ENCODE results near the gene WSCD1.

The WSCD1 gene

DNA sequence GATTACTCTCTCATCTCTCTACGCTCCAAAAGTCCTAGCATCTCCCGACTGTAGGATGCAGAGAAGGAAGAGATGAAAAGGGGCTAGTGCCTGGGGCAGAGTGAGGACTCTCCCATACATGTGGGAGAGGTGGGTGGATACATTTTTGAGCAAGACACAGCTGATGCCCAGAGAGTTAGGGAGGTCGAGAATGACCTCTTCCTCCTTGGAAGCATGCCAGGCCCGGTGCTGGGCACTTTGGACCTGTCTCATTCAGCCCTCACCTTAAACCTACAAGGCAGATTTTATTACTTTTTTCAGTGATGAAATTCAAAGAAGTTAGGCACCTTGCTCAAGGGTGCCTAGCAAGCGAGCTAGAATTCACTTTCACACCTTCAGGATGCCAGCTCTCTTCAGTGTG, 38.2 kb downstream of the WSCD1 start:
- no peak for DNase-seq (ENCODE audit: low read depth)

DNA sequence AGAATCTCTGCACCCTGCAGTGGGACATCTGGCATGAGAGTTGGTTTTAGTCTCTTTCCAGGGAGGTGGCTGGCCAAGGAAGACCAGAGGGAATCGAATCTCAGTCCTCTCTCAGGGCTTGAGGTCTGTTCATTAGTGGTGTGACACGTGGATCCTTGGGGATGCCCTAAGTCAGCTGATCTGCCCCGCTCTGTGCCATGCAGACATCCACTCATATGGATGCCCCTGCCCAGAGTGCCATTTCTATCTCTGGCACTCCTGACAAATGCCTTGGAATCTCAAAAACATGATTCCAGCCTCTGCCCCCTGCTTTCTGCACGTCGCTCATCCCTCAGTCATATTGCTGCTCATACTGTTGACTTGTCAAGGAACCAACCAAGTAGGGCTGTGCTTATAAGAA, 38.8 kb downstream of the WSCD1 start:
- DNase-seq (ENCODE audit: low read depth) = no peak

DNA sequence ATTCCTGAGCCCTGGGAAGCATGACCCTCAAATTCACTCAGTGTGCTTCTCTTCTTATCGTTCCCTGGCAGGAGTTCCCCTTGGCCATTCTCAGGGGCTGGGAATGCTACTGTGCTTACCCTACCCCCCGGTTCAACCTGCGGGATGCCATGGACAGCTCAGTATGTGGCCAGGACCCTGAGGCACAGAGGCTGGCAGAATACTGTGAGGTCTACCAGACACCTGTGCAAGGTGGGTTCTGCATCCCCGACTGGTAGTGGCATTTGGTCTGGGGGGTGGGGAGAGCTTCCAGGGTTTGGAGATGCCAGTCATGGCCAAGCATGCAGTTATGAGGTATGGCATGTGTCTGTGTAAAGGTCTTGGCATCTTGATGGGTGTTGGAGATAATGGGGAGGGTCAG, 39.4 kb downstream of the WSCD1 start:
- no peak for DNase-seq (ENCODE audit: low read depth)

DNA sequence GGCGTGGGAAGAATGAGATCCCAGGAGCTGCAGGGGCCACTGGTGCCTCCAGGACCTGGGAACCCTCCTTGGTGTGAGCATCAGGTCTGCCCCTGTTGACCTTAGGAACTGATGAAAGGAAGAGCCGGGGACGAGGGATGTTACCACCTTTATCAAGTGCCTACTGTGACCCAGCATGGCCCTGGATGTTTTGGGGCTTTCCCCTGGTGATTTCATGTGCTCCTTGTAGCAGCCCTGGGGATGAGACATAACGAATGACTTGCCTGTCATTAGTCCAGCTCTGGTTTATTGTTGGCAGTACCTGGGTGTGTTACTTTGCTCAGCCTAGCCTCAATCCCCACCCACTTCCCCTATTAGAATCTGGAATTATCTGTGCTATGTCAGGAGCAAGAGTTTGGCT, 39.9 kb downstream of the WSCD1 start:
- DNase-seq (ENCODE audit: low read depth) = no peak

DNA sequence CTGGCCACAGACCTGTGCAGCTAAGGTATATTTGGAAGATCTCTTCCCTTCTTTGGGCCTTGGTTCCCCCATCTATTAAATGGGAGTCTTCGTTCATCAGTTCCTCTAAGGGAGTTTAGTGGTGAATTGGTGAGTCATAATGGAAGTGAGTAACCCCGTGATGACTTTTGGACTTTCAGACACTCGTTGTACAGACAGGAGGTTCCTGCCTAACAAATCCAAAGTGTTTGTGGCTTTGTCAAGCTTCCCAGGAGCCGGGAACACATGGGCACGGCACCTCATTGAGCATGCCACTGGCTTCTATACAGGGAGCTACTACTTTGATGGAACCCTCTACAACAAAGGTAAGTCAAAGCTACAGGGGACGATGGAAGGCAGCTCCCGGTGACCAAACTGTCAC, 40.4 kb downstream of the WSCD1 start:
- no peak for DNase-seq (ENCODE audit: low read depth)

DNA sequence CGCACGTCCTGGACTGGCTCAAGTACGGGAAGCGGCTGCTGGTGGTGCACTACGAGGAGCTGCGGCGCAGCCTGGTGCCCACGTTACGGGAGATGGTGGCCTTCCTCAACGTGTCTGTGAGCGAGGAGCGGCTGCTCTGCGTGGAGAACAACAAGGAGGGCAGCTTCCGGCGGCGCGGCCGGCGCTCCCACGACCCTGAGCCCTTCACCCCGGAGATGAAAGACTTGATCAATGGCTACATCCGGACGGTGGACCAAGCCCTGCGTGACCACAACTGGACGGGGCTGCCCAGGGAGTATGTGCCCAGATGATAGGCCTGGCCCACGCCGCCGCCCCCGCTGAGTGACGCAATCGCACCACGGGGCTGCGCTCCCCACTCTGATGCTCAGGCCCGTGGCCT, 50.2 kb downstream of the WSCD1 start:
- DNase-seq (ENCODE audit: low read depth) = no peak

DNA sequence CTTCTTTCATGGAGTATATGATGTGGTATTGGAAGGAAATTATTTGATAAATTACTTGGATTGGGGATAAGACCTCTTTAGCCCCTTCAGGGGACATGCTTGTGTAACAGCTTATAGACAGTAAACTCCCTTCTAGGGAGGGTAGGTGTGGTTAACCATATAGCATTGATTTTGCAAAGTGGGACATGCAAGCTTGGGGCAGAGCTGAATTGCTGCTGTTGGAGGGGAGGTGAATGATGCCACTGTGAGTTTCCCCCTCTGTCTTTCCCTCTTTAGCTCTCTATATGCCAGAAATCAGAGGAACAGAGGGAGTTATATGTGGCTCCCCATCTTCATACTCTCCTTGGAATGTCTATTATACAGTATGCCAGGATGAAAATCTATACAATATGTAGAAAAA, 54.7 kb downstream of the WSCD1 start:
- no peak for DNase-seq (ENCODE audit: low read depth)

DNA sequence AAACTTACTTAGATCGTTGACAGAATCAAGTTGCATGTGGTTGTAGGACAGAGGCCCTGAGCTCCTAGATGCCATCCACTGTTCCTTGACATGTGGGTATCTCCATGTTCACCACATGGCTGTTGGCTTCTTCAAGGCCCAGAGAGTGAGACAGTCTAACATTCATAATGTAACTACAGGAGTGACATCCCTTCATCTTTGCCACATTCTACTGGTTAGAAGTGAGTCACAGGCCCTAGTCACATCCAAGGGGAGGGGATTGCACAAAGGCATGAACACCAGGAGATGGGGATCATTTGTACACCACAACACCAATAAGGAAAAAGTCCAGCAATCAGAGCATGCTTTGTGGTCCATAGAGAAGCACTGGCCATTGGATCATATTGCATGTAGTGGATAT, 56.6 kb downstream of the WSCD1 start:
- no peak for DNase-seq (ENCODE audit: low read depth)

DNA sequence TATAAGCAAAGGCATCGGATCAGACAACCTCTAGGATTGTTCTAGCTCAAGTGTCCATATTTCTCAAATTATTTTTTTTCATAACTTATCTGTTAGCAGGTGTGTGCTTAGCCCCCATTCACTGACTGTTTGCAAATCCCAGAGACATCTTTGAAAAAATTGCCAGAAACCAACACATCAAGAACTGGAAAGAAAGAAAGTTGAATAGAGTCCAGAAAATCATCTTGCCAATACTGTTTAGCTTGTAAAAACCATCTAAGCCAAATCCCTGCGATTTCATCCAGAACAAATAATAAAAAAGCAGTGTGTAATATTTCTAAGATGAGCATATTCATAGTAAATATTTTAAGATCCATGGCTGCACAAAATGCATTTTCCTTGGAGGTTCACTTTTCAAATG, 64.5 kb downstream of the WSCD1 start:
- DNase-seq (ENCODE audit: low read depth) = no peak

DNA sequence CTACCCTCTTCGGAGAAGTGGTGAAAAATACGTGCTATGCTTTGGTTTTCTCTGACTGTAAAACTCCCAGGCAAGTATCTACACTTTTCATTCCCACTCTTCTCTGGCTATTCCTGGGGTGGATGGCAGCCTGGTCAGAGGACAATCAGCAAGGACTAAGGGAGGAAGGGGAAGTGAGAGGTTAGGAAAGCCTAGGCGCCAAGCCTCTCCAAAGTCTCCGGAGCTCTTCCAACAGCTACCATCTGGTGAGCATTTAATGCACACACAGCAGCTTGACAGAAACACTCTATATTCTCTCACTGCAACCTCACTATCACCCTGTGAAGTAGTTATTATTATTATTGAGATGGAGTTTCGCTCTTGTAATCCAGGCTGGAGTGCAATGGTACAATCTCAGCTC, 65.1 kb downstream of the WSCD1 start:
- no peak for DNase-seq (ENCODE audit: low read depth)

DNA sequence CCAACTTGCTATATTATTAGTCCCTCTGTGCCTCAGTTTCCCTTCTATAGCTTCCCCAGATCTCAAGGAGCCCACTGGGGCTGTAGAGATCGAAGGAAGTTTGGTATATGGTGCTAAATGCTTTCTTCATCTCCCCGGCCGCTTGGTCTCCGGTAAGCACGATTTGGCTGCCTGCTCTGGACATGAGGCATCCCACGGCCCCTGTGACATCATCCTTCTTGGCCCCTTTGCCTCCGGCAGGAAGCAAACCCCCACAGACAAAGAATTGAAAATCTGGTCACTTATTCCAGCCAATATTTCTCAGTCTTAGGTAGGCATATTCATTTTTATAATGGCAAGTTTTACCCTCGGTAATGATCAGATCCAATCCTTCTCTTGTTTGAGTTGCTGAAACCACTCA, 65.8 kb downstream of the WSCD1 start:
- no peak for DNase-seq (ENCODE audit: low read depth)

DNA sequence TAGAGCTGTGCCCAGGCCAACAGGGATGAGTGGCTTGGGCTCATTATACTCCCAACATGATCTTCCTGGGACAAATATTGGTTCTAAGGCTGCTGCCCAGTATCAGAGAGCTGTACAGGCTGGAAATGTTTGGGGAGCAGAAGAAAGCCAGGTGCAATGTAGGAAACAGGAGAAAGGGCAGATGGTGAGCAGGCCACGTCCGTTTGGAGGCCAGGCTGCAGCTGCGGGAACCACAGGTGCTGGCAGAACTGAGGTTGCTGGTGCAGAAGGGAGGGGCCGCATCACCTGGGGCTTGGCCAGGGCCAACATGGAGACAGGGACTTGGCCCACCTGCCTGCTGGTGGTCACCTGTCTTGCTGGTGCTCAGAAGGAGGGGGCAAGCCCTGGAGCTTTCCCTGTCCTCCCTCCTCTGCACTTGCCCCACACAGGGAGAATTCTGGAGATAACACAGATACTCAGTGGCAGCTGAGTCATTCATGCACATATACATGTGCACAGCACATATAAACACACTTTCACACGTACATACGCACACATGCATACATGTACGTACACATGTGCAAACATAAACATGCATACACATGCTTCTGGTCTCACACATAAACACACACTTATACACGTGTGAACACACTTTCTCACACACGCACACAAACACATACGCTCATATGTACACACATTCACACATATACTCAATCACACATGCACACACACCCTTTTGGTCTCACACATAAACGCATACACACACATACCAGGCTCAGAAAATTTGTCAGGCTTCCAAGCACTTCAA, 67.7 kb downstream of the WSCD1 start:
- no peak for DNase-seq (ENCODE audit: low read depth)

DNA sequence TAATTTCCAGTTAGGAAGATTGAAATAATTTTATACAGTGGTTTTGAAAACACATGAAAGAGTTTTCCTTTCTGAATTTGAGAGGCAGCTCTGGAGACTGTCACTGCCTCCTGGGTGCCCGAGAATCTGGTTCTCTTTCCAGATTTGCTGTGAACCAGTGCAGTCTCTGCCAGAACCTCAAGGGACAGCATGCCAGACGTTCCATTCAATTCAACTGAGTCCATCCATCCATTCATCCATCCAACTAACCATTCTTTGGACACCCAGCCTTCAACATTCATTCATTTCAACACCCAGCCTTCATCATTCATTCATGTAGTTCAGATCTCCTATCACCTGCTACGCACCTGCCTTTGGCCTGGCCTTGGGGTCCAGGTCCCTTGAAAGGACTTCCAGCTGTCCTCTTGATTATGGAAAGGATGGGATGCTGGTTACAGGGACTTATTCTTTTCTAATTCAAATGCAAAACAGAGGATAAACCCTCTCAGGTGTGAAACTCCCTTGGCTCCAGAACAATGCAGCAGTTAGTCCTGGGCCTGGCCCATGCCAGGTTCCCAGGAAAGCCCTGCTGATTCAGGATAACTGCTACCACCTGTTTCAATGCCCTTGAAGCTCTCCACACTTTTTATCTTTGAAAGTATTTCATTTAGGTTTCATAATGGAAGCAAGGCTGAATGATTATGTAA, 68.7 kb downstream of the WSCD1 start:
- DNase-seq (ENCODE audit: low read depth) = no peak

DNA sequence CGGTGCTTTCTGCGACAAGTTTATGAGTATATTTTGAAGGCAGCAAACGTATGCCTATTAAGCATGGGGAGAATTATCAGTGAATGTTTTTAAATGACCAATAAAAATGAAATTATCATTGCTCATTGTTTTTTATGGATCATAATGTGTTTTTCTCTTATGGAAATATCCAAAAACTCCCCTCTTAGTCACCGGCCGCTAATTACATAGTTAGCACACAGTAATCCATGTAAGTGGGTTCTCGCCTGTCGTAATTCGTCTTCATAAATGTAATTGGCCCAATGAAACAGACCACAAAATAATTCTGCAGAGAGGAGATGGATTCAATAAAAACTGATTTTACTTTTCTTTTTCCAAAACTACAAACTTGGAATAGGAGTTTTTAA, 69.3 kb downstream of the WSCD1 start:
- no peak for DNase-seq (ENCODE audit: low read depth)

DNA sequence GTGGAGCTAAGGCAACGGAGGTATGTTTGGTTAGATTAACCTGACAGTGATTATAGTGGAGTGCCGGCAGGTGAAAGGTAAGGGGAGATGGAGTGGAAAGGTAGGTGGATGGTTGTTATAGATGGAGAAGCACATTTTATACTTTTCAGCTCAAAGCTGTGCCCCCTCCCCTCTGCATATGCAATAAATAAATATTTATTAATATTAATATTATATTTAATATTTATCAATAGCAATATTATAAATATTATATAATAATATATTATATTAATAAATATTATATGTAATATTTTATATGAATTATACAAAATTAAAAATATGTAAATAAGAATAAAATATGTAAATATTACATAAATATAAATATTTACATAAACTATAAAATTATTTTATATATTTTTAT, 70.0 kb downstream of the WSCD1 start:
- DNase-seq (ENCODE audit: low read depth) = no peak

DNA sequence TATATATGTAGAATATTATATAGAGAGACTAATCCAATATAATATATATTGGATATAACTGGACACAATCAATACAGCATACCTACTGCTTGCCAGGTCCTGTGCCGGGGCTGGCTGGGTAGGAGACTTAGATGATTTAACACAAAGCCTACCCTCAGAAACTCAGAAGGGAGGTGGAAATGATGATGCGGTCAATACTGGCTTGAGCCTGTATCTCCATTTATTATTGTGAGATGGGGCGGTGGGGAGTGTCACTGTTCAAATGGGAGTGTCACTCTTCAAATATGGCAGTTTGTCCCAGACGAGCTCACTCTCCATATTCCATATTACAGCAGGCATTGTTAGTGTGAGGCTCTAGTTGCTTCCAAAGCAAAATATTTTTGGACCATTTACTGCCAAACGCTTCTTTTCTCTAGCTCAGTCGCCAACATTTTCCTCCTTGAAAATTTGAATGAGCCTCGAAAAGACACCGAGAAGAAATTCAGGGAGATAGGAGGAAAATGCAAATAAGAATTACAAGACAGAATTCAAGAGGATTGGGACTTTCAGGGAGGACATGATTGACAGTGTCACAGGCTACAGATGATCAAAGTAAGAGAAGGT, 70.7 kb downstream of the WSCD1 start:
- DNase-seq (ENCODE audit: low read depth) = no peak

DNA sequence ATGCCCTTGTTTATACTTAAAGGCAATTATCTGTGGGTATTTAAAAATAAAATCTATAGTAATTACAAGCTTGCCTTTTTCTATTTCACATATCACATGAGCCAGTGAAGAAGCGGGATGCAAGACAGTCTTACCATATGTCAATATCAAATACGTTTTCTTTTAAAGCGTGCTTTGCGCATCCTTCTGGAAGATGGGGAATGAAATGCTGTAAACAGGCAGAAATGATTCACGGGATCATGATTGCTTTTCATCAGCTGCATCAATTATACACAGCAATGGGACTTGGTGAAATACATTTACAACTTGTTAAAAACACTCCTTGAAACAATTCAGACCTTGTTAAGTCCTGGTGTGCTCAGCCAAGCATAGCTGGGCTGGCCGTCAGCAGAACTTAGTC, 72.5 kb downstream of the WSCD1 start:
- DNase-seq (ENCODE audit: low read depth) = no peak

DNA sequence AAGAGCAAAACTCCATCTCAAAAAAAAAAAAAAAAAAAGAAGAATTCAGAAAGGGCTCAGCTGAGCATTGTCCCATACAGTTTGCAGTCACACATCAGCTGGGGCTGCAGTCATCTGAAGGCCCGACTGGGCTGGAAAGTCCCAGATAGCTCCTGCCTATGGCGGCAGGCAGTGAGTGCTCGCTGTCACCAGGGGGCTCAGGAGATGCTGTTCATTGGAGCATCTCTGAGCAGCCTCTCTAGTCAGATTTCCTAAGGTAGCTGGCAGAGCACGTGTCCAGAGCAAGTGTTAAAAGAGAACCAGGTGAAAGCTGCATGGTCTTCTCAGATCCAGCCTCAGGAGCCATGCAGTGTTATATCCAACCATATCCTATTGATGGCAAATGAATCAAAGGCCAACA, 75.8 kb downstream of the WSCD1 start:
- no peak for DNase-seq (ENCODE audit: low read depth)

DNA sequence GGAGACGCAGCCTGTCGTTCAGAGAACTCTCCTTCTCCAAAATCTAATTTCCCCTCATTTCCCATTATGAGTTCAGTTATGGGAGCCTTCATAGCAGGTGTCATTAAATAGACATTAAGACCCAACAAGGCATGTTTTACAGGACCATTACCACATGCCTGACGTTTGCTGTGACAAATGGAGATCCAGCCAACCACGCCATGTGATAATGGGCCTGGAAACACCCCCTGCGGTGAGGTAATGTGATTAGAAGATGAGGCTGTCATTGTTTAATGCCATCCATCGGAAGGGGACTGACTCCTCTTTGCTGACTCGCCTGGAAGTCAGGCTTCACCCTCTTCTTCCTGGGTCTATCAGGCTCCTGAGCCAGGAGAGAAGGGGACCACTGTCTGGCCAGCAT, 76.9 kb downstream of the WSCD1 start:
- no peak for DNase-seq (ENCODE audit: low read depth)

DNA sequence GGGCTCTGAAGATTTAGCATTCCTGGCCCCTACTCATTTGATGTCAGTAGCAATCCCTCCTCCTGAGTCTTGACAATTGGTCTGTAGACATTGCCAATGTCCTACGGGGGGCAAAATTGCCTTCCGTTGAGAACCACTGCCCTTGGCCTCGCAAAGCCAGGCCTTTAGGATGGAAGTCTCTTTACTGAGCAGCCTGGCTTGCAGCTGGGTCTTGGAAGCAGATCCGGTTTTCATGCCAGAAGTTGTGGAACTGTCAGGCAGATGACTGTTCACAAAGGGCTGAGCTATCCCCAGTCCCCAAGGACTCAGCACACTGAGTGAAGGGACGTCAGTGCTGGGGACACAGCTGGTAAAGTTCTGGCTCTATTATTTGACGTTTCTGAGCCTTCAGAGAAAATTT, 83.2 kb downstream of the WSCD1 start:
- no peak for DNase-seq (ENCODE audit: low read depth)

DNA sequence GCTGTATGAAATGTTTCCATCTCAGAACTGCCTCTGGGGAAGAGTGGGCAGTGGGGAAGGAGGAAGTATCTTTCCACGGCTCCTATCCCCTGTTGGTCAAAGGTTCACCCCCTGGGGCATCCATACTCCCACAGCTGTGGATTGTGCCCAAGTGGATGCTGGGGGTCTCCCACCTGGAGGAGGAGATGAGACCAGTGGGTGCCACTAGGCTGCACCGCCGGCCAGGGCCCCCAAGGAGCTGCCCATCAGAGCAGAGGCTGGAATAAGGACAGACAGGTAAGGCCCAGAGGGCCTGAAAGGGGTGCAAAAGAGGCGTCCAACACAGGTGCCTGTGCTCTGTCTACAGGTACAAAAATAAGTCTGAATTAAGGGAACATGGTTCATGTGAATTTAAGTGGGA, 87.5 kb downstream of the WSCD1 start:
- DNase-seq (ENCODE audit: low read depth) = no peak

DNA sequence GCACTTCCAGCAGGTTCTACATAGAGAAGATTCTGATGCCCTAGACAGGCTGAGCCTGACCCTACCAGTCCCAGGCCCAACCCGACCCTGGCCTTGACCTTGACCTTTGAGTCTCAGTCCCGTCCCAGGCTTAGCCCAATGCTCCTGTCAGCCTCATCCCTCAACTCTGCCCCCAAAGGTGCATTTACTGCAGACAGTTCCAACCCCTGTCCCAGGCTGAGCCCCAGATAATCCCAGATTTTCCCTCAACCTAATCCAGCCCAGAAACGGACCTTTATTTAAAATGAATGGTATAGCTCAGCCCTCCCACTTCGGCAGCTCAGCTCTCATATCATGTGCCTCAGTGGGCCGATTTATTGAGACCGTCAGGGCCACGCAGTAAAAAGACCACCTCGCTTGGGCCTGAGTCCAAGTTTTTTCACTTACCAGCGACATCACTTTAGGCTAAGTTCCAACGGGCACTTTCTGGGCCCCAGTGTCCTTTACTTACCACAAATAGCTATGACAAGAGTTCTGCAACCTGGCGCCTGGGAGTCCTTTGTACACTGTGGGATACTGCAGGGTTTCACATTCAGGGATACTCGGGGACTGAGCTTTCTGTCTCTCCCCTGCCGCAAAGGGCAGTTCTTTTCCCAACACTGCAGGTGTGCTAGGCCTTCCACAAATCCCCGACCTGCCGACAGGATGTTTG, 89.5 kb downstream of the WSCD1 start:
- DNase-seq (ENCODE audit: low read depth) = no peak

DNA sequence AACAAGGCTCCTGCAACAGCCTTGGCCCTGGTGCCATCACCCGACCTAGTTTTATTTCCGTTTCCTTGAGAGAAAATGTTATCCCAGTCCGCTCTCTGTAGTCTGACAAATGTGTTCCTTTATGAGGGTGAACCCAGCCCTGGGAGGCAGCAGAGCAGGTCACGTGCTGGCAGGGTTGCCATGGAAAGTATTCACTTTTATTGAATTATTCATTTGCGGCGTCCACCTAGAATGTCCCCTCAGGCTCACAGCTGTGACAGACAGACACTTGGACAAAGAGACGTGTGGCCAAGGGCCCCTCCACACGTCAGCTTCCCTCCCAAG, 90.0 kb downstream of the WSCD1 start:
- DNase-seq (ENCODE audit: low read depth) = no peak

All from iris pigment epithelial cell (primary cell).